ENCODE measurements around the gene SCRN1.
"Not testable (repeated sequence)": the region's sequence is repeated elsewhere in the genome, so short reads cannot be mapped to it uniquely, and the experiment has no call there.

SCRN1 gene

DNA sequence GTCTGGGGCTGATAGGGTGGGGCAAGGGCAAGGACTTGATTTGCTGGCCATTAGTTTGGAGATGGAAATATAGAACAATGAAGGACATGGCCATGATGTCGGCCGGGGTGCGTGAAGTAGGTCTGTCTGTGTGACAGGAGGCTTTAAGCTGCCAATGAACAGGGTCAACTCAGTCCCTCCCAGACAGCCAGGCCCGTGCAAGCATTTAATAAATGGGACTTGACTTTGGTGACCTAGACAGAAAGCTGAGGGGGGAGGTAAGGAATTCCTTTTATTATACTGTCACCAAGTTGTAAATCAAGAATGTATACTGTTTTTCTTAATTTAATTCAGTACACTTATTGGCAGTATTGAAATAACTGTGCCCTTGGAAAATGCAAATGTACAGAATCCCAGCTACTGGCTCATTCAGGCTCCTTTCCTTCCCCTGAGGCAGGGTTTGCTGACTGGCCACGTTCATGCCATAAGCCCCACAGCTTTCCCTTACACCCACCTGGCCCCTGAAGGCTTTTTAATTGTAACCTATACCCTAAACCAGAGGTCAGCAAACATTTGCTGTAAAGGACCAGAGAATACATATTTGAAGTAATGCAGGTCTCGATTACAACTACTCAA is 96.1 kb downstream of the SCRN1 start:
- in situ Hi-C loops (cut with MboI; ENCODE audit: low sequenced_read_pairs), result no loop called here

DNA sequence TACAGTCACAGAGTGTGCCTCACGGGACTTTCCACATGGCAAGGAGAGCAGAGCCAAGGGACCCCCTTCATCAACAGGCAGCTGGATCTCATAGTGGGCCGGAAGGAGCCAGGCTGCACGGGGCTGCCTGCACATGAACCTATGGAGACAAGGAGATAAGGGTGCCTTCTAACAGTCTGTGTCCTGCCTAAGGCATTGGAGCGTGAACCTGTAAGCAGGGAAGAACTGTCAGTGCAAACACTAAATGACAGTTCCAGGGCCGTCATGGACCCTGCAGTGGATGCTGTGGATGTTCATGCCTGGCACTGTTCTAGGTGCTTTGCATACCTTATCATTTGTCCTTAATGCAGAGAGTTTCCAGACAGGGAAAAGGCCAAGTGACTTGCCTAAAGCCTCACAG is 97.4 kb downstream of the SCRN1 start:
- in situ Hi-C loops (cut with MboI; ENCODE audit: low sequenced_read_pairs), result no loop called here

DNA sequence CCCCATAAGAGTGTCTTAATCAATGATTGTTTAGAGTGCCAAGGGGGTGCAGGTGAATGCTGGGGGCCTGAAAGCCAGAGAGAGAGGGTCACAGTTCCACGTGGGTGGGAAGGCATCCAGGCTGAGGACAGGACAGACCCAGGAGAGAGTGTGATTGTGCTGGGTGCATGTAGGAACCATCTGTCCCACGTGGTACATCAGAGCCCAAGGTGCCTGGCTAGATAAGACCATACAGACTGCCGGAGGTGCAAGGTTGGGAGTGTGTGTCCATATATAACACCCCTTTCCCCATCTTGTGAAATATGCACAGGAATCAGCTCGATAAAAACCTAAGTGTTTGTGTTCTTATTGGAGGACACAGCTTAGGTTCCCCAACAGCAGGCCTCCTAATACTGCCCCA is 97.8 kb downstream of the SCRN1 start:
- in situ Hi-C loops (cut with MboI; ENCODE audit: low sequenced_read_pairs), result no loop called here

DNA sequence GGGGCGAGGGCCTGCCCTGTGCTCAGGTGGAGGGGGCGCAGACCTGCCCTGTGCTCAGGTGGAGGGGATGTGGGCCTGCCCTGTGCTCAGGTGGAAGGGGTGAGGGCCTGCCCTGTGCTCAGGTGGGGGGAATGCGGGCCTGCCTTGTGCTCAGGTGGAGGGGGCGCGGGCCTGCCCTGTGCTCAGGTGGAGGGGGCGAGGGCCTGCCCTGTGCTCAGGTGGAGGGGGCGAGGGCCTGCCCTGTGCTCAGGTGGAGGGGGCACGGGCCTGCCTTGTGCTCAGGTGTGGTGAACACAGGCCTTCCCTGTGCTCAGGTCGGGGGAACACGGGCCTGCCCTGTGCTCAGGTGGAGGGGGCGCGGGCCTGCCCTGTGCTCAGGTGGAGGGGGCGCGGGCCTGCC is 98.8 kb downstream of the SCRN1 start:
- in situ Hi-C loops (cut with MboI; ENCODE audit: low sequenced_read_pairs), result not testable (repeated sequence)

DNA sequence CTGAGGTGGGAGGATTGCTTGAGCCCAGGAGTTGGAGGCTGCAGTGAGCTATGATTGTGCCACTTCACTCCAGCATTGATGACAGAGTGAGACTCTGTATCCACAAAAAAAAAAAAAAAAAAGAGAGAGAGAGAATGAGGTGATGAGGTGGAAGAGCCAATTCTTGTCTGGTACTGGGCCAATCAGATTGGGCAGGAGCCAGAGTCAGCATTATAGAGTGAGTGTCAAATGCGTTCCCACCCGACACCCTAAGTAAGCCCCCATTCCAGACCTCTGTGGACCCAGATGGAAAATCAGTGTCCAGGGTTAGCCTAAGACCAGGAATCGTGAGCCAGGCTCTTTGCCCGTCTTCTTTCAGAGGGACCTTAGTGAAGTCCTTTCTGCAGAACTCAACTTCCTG is 99.3 kb downstream of the SCRN1 start:
- in situ Hi-C loops (cut with MboI; ENCODE audit: low sequenced_read_pairs), result no loop called here

DNA sequence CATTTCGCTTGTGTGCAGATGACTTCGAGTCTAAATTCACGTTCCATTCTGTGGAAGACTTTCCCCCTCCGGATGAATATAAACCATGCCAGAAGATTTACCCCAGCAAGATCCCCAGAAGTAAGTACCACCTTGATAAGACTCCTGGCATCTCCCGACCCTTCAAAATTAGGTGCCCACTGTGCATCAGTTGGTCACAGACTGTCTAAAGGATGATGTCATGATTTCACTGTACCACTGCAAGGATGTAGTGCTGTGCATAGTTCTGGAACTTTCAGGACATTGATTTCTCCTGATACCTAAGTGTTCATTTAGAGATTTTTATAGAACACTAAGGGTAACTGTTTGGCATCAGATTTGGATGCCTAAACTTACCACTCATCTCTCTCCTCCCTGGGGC is 100.3 kb downstream of the SCRN1 start:
- in situ Hi-C loops (cut with MboI; ENCODE audit: low sequenced_read_pairs), result no loop called here

DNA sequence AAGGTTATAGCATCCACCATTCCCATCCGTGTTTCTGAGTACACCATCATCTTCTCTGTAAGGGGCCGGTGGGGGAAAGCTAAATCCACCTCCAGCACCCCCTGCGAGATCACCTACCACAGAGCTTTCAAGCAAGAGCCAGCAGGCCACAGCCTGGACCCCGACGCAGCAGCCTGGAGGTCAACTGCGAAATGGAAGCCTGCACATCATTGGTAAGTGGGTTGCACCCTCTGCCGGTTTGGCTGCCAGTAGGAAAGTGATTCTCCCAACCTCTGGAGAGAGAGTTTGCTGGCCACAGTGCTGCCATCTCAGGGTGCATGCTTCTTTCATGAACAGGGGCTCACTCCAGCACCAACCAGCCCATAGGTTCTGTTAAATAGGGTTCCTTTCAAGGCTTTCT is 101.6 kb downstream of the SCRN1 start:
- in situ Hi-C loops (cut with MboI; ENCODE audit: low sequenced_read_pairs), result no loop called here

DNA sequence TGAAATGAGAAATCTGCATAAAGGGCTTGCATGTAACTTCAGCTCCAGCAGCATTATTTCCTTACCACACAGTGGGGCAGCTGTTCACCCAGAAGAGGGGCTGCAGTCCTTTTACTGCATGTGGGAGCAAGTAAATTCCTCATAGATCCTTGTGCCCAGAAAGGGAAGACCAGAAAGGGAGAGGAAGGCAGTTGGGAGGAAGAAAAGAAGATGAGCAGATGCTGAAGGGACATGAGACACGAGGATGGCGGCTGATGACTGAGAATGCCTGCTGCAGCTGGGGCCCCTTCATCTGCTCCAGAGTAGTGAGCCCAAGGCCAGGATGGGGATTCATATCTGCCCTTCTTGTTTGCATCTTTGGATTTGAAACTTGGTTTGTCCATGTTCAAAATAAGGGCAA is 102.8 kb downstream of the SCRN1 start:
- in situ Hi-C loops (cut with MboI; ENCODE audit: low sequenced_read_pairs), result no loop called here

DNA sequence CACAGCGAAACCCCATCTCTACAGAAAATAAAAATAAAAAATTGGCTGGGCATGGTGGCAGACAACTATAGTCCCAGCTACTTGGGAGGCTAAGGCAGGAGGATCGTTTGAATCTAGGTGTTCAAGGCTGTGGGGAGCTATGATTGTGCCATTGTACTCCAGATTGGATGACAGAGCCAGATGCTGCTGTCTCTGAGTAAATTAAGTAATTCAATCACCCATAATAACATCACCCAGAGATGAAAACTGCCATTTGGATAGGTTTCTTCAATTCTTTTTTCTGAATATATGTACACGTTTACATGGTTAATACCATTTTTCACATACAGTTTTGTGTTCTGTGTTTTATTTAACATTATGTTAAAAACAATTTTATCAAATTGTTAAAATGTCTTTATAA is 104.0 kb downstream of the SCRN1 start:
- in situ Hi-C loops (cut with MboI; ENCODE audit: low sequenced_read_pairs), result no loop called here

DNA sequence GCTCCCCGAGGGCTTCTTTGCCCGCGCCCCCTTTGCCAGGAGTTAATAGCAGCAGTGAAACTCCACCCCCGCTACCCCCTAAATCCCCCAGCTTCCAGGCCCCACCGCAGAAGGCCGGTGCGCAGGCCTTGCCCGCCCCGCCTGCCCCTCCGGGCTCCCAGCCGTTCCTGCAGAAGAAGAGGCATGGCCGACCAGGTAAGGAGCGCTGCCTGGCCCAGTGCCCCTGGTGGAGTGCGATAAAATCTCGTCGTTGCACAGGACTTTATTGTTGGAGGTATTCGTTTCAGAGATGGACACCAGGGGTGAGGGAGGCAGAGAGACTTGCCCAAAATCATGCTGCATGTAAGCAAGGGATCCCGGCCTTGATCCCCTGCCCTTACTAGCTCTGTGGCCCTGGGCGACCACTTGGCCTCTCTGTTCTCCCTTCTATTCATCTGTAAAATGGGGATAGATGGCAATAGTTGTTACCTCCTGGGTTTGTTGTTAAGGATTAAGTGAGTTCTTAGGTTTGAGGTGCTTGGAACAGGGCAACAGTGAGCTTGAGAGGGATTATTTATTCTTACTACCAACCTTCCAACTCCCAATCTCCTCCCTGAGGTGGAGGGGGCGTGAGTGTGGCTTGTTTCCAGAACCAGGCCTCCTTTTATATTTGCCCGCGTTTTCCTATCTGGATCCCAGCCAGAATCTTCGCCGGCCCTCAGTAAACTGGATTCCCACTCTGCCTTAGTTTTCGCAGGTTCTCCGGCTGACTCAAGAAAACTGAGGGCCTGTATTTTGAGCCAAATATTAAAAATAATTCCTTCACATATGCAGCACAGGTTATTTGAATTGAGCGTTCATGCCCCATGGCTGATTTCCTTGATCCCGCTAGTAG is 105.0 kb downstream of the SCRN1 start:
- in situ Hi-C loops (cut with MboI; ENCODE audit: low sequenced_read_pairs), result no loop called here

DNA sequence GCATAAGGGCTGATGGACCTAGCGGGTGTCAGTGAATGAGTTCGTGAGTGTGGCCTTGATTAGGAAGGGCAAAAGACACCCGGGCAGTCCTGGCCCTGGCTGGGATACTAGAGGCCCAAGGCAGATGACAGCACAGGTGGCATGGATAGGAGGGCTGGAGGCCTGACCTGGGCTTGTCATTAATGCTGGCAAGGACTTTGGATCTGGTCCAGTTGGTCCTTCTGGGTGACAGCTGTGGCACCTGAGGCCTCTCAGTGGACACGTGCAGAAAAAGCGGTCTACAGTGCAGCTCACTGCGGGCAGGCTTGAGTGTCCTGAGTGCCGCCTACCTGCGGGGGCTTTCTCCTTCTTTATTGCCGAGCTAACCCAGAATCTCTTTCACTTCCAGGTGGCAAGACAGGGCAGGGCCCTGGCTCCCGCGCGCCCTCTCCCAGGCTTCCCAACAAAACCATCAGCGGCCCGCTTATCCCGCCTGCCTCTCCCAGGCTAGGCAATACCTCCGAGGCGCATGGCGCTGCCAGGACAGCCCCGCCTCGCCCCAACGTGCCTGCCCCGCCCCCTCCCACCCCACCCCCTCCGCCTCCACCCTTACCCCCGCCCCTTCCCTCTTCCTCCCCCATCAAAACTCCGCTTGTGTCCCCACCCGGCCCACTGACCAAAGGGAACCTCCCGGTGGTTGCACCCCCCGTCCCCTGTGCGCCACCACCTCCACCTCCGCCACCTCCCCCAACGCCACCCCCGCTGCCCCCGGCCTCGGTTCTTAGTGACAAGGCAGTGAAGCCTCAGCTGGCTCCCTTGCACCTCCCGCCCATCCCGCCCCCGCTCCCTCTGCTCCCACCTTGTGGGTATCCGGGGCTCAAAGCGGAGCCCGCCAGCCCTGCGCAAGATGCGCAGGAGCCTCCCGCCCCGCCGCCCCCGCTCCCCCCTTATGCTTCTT is 105.9 kb downstream of the SCRN1 start:
- in situ Hi-C loops (cut with MboI; ENCODE audit: low sequenced_read_pairs), result no loop called here

DNA sequence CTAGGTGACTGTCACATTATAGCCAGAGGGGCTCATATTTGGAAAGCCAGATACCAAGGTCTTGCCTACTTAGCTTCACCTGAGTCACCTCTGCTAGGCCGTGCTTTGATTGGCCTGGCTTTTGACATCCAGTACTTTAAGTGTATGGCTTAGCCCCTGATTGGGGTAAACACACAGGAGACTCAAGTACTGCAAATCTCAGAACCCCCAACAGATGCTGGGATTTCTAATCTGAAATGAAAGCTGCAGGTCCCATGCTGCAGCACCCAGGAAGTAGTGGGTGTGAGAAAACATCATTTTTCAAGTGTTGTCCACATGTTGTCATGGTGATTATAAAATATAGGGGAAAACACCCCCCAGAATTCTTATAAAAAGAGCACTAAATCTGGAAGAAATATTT is 107.1 kb downstream of the SCRN1 start:
- in situ Hi-C loops (cut with MboI; ENCODE audit: low sequenced_read_pairs), result no loop called here

DNA sequence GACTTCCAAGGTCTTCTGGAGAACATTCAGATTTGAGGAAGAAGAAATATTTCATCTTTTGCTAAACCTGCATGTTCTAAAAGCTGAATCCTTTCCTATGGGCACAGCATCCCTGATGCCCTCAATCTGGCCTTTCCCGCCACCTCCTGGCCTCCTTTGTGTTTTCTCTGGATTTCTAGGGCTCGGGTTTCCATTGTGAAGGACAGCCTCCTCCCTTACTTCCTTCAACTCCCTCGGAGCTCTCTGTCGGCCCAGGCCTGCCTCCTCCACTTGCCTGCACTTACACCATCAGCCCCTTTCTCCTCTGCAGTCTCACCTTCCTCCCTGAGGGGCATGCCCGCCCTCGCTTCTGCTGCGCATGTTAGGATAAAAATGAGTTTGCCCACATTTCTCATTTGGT is 107.9 kb downstream of the SCRN1 start:
- in situ Hi-C loops (cut with MboI; ENCODE audit: low sequenced_read_pairs), result no loop called here

DNA sequence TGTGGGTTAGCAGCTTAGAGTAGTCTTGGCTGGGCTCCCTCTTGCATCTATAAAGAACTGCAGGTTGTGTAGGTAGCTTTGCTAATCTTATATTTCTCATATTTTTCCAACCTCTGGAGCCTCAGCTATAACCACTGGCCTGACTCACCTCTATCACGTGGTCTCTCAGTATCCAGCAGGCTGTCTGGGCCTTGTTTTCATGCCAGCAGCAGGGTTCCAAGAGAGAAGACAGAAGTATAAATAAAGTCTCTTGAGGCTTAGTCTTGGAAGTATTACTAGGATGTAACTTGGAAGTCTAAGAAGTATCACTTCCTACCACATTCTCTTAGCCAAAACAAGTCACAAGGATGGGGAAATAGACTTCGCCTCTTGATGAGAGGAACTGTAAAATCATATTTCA is 110.0 kb downstream of the SCRN1 start:
- in situ Hi-C loops (cut with MboI; ENCODE audit: low sequenced_read_pairs), result no loop called here

DNA sequence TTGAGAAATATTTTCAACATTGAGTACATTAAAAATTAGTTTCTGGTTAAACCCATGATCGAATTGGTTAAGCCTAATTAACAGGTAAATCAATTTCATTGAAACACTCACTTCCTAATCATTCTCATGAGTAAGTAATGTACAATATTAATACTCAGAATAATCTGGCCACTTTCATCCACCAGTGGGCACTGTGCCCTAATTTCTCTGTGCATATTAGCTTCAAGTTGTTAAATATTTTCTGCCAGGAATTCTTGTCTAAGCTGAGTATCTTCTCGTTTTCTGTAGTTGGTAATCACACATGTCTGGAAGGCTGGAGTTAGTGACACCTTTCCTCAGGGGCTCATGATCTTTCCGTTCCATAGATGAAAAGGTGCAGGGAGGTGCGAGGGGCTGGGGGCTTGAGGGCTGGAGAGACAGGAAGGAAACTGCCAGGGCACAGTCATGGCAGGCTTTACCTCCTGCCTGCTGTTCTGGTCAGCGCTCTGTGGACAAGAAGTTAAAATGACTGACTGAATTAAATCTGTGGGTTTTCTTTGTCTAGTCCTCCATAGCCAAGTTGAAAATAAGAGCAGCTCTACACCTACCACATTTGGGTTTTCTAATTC is 111.4 kb downstream of the SCRN1 start:
- in situ Hi-C loops (cut with MboI; ENCODE audit: low sequenced_read_pairs), result no loop called here

DNA sequence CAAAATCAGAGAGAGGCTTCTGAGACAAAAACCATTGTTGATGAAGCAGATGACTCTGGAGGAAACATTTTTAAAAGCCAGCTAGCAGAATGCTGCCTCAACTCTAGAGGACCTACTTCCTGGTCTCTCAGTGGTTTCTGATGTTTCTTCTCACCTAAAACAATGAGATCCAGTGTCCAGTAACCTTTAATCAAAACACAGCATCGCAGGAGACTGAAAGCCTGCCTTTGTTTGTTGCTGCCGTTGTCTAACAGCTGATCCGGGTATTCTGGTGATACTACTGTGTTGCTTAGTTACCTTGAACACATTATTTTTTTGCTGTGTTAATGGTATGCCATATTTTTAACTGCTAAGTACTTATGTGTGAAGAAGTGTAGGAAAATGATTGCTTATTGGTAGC is 112.4 kb downstream of the SCRN1 start:
- in situ Hi-C loops (cut with MboI; ENCODE audit: low sequenced_read_pairs), result no loop called here

DNA sequence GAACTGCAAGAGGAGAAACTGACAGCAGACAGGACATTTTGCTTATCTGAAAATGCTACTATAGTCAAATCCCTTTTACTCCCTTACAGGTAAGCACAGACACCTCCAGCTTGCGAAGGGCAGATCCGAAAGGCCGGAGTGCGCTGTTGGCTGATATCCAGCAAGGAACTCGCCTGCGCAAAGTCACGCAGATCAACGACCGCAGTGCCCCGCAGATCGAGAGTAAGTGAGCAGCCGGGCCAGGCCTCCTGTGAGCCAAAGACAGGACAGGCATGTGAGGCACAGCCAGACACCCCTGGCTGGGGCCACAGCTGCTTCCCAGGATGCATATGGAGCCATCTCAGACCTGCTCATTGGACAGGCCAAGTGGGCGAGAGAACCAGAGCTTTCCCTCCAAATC is 113.9 kb downstream of the SCRN1 start:
- in situ Hi-C loops (cut with MboI; ENCODE audit: low sequenced_read_pairs), result no loop called here

DNA sequence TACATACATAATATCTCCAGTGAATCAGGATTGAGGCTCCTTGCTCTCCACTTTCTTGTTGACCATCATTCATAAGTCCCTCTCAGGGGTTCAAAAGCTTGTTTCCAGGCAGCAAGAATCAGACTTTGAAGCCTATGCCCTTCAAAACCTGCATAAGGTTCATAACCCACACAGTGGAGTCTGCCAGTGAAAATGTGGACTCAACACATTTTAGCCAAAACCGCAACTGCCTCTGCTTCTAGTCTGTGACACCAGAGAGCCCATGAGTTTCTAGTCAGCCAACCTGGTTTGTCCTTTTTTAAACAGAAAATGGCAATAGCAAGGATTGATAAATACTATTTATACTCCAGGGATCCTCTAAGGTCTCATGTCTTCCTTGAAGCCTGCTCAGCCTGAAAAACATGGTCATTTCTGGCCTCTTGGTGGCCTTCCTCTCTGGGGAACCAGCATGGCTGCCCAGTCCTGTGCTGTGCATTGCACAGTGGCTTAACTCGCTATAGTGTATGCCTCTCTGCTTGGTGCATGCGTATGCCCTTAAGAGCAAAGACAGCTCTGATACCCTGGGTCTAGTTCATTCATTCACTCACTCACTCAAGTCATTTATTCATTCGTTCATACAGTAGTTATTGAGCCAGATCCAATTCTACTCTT is 115.8 kb downstream of the SCRN1 start:
- in situ Hi-C loops (cut with MboI; ENCODE audit: low sequenced_read_pairs), result no loop called here

DNA sequence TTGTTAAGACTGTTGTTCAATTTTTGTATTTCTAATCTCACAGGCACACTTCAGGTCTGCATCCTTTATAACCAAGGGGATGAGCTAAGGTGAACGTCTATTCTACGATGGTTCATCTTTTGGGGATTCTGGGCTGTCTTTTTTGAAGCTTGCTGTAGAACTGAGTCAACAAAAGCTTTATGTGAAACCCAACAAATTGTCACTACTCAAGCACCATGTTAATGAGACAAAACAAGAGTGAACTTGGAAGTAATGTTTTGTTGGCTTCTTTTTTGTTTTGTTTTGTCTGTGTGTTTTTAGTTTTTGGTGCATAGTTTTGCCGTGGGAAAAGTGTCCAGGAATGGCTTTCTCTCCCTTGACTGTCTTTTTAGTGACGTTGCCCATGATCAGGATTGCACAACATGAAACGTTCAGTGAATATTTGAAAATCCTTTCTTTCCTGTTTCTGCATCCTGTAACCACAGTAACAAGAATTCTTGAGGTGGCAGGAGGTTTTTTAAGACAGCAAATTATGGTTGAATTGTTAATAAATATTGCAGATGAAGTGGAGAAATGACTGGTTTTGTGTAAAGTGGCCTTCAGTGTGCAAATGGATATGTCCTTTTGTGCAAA is 117.7 kb downstream of the SCRN1 start:
- in situ Hi-C loops (cut with MboI; ENCODE audit: low sequenced_read_pairs), result no loop called here

Measured in HL-60/S4 treated with phorbol 12-myristate 13-acetate at 8.2 ng/mL for 4 days and 3 days (cell line).